CD14-positive monocyte (primary cell): ENCODE results near the gene PLA2G4F. TPM values are rescaled to one million over a fixed set of nuclear protein-coding genes. Genes with fewer than 3 reads are reported as not detected.

Experiments used
- DNase-seq, 3 donors: peaks; one replicate each; pipeline ENCODE4 v3.0.0-alpha.2; 2011 to 2022
- H2AFZ ChIP-seq: 2 replicates; pipeline ENCODE4 v1.6.0; 2012; ENCODE audit warnings: mild to moderate bottlenecking, low read depth, low read length, inconsistent platforms; ENCODE audit not compliant: insufficient read depth, poor library complexity, severe bottlenecking
- H3K27ac ChIP-seq, 2 donors: 1 replicate in 1 of 2; 2 replicates in 1 of 2; pipeline ENCODE4 v1.5.1; 2012 to 2013; ENCODE audit warnings: low read length in 2 of 2, control low read depth in 1 of 2, inconsistent platforms in 1 of 2, low read depth in 1 of 2, mild to moderate bottlenecking in 1 of 2
- H3K27me3 ChIP-seq, 2 donors: one replicate each; pipeline versions ENCODE4 v1.6.0 to v1.6.1; 2011 to 2013; ENCODE audit warnings: low read length in 2 of 2; ENCODE audit not compliant: control insufficient read depth in 2 of 2, insufficient read depth in 2 of 2
- H3K36me3 ChIP-seq, 2 donors: replicated peaks in 1 of 2; 1 replicate in 1 of 2; 2 replicates in 1 of 2; pipeline versions ENCODE4 v1.5.1 to v1.6.1; 2012 to 2013; ENCODE audit warnings: low read length in 2 of 2, control low read depth in 1 of 2, inconsistent platforms in 1 of 2, mild to moderate bottlenecking in 1 of 2; ENCODE audit not compliant: insufficient read depth in 2 of 2, control insufficient read depth in 1 of 2
- H3K4me1 ChIP-seq, 2 donors: 1 replicate in 1 of 2; 2 replicates in 1 of 2; pipeline versions ENCODE4 v1.5.1 to v1.6.1; 2012 to 2013; ENCODE audit warnings: low read length in 2 of 2, control low read depth in 1 of 2, inconsistent platforms in 1 of 2, mild to moderate bottlenecking in 1 of 2, moderate library complexity in 1 of 2; ENCODE audit not compliant: insufficient read depth in 2 of 2, control insufficient read depth in 1 of 2
- H3K4me2 ChIP-seq: replicated peaks from 2 replicates; pipeline ENCODE3; 2012; ENCODE audit warnings: low read length, moderate library complexity, mild to moderate bottlenecking; ENCODE audit not compliant: poor library complexity, severe bottlenecking; ENCODE audit errors: extremely low read depth
- H3K4me3 ChIP-seq, 3 experiments: fragments of 200-600 bp in 1 of 3; sonication (generic) in 1 of 3; replicated peaks in 1 of 3; 1 replicate in 2 of 3; 2 replicates in 1 of 3; pipeline ENCODE4 v1.5.1; 2011 to 2013; ENCODE audit warnings: low read length in 3 of 3, mild to moderate bottlenecking in 3 of 3, control low read depth in 2 of 3, low read depth in 2 of 3, inconsistent platforms in 1 of 3, moderate library complexity in 1 of 3
- H3K79me2 ChIP-seq: 2 replicates; pipeline ENCODE4 v1.6.0; 2012; ENCODE audit warnings: mild to moderate bottlenecking, control low read depth, inconsistent platforms, low read length, moderate library complexity; ENCODE audit not compliant: insufficient read depth
- H3K9ac ChIP-seq: 2 replicates; pipeline ENCODE4 v1.6.0; 2017; ENCODE audit warnings: low read length, mild to moderate bottlenecking; ENCODE audit not compliant: insufficient read depth, poor library complexity, severe bottlenecking
- H3K9me3 ChIP-seq, 2 donors: replicated peaks in 1 of 2; 1 replicate in 1 of 2; 2 replicates in 1 of 2; pipeline versions ENCODE4 v1.5.1 to v1.6.1; 2012 to 2013; ENCODE audit warnings: low read length in 2 of 2, control low read depth in 1 of 2; ENCODE audit not compliant: control insufficient read depth in 1 of 2, insufficient read depth in 1 of 2
- H4K20me1 ChIP-seq: 2 replicates; pipeline ENCODE4 v1.6.0; 2012; ENCODE audit warnings: mild to moderate bottlenecking, low read length, control low read depth, moderate library complexity; ENCODE audit not compliant: insufficient read depth
- H3K27ac Mint-ChIP-seq, 7 donors: one replicate each; pipeline ENCODE4 v1.8.0; 2020; ENCODE audit warnings: mild to moderate bottlenecking in 7 of 7, mixed read lengths in 7 of 7, moderate library complexity in 6 of 7, inconsistent platforms in 2 of 7
- H3K27me3 Mint-ChIP-seq, 3 donors: one replicate each; pipeline ENCODE4 v1.8.0; 2021 to 2022; ENCODE audit warnings: low read depth in 3 of 3, mild to moderate bottlenecking in 3 of 3, mixed read lengths in 3 of 3, moderate library complexity in 3 of 3, inconsistent platforms in 1 of 3
- H3K36me3 Mint-ChIP-seq, 2 donors: one replicate each; pipeline ENCODE4 v1.8.0; 2020; ENCODE audit warnings: mixed read lengths in 2 of 2, inconsistent platforms in 1 of 2, mild to moderate bottlenecking in 1 of 2
- H3K4me1 Mint-ChIP-seq: one replicate; pipeline ENCODE4 v1.8.0; 2020; ENCODE audit warnings: mild to moderate bottlenecking, mixed read lengths
- H3K4me3 Mint-ChIP-seq, 2 donors: one replicate each; pipeline ENCODE4 v1.8.0; 2020; ENCODE audit warnings: mild to moderate bottlenecking in 2 of 2, mixed read lengths in 2 of 2, moderate library complexity in 1 of 2
- H3K9me3 Mint-ChIP-seq, 7 donors: one replicate each; pipeline ENCODE4 v1.8.0; 2020 to 2022; ENCODE audit warnings: mixed read lengths in 7 of 7, mild to moderate bottlenecking in 6 of 7, moderate library complexity in 6 of 7, inconsistent platforms in 2 of 7
- WGBS: methylation state at CpG from one replicate; pipeline ENCODE4 v1.1.5; 2013; ENCODE audit warnings: missing lambda C conversion rate; ENCODE audit not compliant: insufficient coverage; 5-methylcytosine and 5-hydroxymethylcytosine counted together
- intact Hi-C, 2 donors: fragments of 100-400 bp; cut with micrococcal nuclease; formaldehyde crosslinking; loops; one replicate each; pipeline versions ENCODE4 v1.15.0 to v1.15.1; 2023
- polyA plus RNA-seq, 3 donors: library from polyadenylated mRNA; depleted of rRNA in 1 of 3; unstranded in 2 of 3; stranded (reverse) in 1 of 3; fragments of 300-500 nt in 2 of 3; fragments of >200 nt in 1 of 3; fragmentation: Illumina TruSeq in 2 of 3; gene quantifications; 1 replicate in 2 of 3; 2 replicates in 1 of 3; pipeline ENCODE4 v1.2.3, GENCODE V29; 2012 to 2021
- TF ChIP-seq, protein P1 (sequence below): fragments of 200-600 bp; IDR thresholded peaks from one replicate; pipeline ENCODE4 v1.8.0; 2022; ENCODE audit warnings: antibody characterized with exemption, mild to moderate bottlenecking

PLA2G4F gene
- polyA plus RNA-seq, 3 donors, result not detected

DNA sequence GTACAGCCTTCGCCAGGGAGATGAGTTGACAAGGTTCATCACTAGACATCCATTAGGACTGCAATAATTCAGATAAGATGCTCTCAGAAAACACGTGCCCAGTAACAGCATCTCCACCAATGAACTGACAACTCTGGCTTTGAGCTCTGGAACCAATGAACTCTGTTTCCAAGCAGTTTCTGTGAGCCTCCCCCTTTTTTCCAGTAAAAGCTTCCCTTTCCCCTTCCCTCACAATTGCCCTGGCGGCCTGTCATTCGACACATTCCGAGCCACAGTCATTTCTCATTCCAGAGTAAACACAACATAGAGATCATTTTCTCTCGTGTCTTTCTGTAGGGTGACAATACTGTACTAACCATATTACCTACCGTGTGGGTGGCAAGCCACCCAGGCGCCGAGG, 65.7 kb downstream of the PLA2G4F start:
- no peak overlapping the region for H2AFZ ChIP-seq
- H3K4me2 ChIP-seq, result no peak overlapping the region
- WGBS, result 97% methylated on average over 4 of the region's 9 CpGs
- H3K4me3 ChIP-seq, result no peak overlapping the region
- Mint-ChIP-seq H3K4me3 (no peak overlapping the region), H3K36me3 (no peaks in the 10 kb centered on the region), H3K27ac (no peak overlapping the region), H3K9me3 (no peaks in the 10 kb centered on the region), H3K27me3 (peaks cover 7 to 9% (median 7%) of the 10 kb centered on the region in 3 donors), H3K4me1 (peaks cover 7% of the 10 kb centered on the region)
- no peaks in the 10 kb centered on the region for H4K20me1 ChIP-seq
- H3K9ac ChIP-seq, result no peak overlapping the region
- no peaks in the 10 kb centered on the region for H3K9me3 ChIP-seq
- no peak overlapping the region for H3K27ac ChIP-seq
- H3K79me2 ChIP-seq, result no peaks in the 10 kb centered on the region
- no peaks in the 10 kb centered on the region for H3K36me3 ChIP-seq
- TF ChIP-seq, protein P1, sequence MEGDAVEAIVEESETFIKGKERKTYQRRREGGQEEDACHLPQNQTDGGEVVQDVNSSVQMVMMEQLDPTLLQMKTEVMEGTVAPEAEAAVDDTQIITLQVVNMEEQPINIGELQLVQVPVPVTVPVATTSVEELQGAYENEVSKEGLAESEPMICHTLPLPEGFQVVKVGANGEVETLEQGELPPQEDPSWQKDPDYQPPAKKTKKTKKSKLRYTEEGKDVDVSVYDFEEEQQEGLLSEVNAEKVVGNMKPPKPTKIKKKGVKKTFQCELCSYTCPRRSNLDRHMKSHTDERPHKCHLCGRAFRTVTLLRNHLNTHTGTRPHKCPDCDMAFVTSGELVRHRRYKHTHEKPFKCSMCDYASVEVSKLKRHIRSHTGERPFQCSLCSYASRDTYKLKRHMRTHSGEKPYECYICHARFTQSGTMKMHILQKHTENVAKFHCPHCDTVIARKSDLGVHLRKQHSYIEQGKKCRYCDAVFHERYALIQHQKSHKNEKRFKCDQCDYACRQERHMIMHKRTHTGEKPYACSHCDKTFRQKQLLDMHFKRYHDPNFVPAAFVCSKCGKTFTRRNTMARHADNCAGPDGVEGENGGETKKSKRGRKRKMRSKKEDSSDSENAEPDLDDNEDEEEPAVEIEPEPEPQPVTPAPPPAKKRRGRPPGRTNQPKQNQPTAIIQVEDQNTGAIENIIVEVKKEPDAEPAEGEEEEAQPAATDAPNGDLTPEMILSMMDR, result no peak
- intact Hi-C loops, result no loop called here
- H3K27me3 ChIP-seq, result no peaks in the 10 kb centered on the region
- no peak for DNase-seq
- no peaks in the 10 kb centered on the region for H3K4me1 ChIP-seq

DNA sequence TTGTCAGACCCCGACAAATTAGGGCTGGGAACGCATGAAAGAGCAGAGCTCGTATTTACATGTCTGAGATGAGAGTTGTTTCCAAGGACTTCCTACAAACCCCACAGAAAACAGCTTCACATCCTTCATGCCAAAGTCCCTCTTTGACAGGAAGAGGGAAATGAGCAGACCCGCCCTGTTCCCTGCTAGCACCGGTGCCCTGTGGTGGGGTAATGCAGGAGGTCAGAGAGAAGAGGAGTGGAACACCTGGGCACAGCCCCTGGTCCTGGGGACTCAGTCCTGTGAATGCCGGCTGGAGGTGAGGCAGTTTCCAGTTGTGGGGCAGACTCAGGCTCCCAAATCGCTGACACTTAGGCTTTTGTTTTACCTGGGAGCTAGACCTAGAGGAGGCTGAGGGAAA, 66.1 kb downstream of the PLA2G4F start:
- H3K4me1 Mint-ChIP-seq, result peaks cover 7% of the 10 kb centered on the region
- H3K4me3 Mint-ChIP-seq, result no peak overlapping the region
- Histone ChIP-seq H3K4me2 (no peak overlapping the region), H3K36me3 (no peaks in the 10 kb centered on the region), H2AFZ (no peak overlapping the region), H3K9me3 (no peaks in the 10 kb centered on the region), H3K27me3 (no peaks in the 10 kb centered on the region), H3K4me3 (no peak overlapping the region), H3K79me2 (no peaks in the 10 kb centered on the region), H3K4me1 (no peaks in the 10 kb centered on the region), H3K27ac (no peak overlapping the region), H3K9ac (no peak overlapping the region), H4K20me1 (no peaks in the 10 kb centered on the region)
- no peak for DNase-seq
- 40% methylated on average over 3 of the region's 7 CpGs for WGBS
- intact Hi-C loops, result no loop called here
- no peak overlapping the region for H3K27ac Mint-ChIP-seq
- H3K27me3 Mint-ChIP-seq, result peaks cover 7 to 9% (median 7%) of the 10 kb centered on the region in 3 donors
- TF ChIP-seq, protein P1, result no peak
- H3K36me3 Mint-ChIP-seq, result no peaks in the 10 kb centered on the region
- no peaks in the 10 kb centered on the region for H3K9me3 Mint-ChIP-seq
